A673 (cell line): ENCODE measurements around the gene LMAN2.

Experiments
- CTCF ChIP-seq: fragments of 300-800, 200-600 bp; sonication (generic); conservative IDR thresholded peaks from 2 replicates; pipeline ENCODE4 v1.5.1; 2017; ENCODE audit warnings: low read depth, mild to moderate bottlenecking, antibody characterized with exemption, low read length, moderate library complexity, mixed read lengths
- EZH2 ChIP-seq: fragments of 200-600 bp; sonication (generic); IDR thresholded peaks from 2 replicates; pipeline ENCODE4 v1.6.1; 2017; ENCODE audit warnings: borderline replicate concordance, low read depth, mild to moderate bottlenecking, mixed read lengths, antibody characterized with exemption, low read length; ENCODE audit not compliant: poor library complexity, severe bottlenecking

GRCh38 chr5:177325868-177326381, 25.5 kb downstream of the LMAN2 start:
- TF ChIP-seq CTCF (no peak), EZH2 (no peak)
